B cell (primary cell): ENCODE data around the gene DLX3. TPM values are rescaled to one million over a fixed set of nuclear protein-coding genes. Genes with fewer than 3 reads are reported as not detected.

Experiments
- ATAC-seq: fragments of 200-7000 bp; cut with Tn5 transposase; one replicate; pipeline ENCODE4 v1.10.0; 2021; ENCODE audit warnings: low read depth, mild to moderate bottlenecking, moderate number of reproducible peaks, moderate library complexity
- CTCF ChIA-PET: fragments of 350-600 bp; sonication (Branson Sonifier 250); formaldehyde crosslinking; loops from one replicate; lab custom pipeline; 2021; ENCODE audit warnings: antibody characterized with exemption, inconsistent platforms; lab: Charles Lee
- POLR2A ChIA-PET: fragments of 350-600 bp; sonication (Branson Sonifier 250); formaldehyde crosslinking; loops from one replicate; lab custom pipeline; 2021; ENCODE audit warnings: antibody characterized with exemption; lab: Charles Lee
- DNase-seq: peaks from one replicate; pipeline ENCODE4 v3.0.0; 2013
- H2AFZ ChIP-seq: 2 replicates; pipeline ENCODE4 v1.6.1; 2012; ENCODE audit warnings: mild to moderate bottlenecking, low read depth, low read length; ENCODE audit not compliant: insufficient read depth, poor library complexity, severe bottlenecking
- H3K27ac ChIP-seq, 2 donors: 1 replicate in 1 of 2; 2 replicates in 1 of 2; pipeline ENCODE4 v1.5.1; 2012 to 2013; ENCODE audit warnings: low read length in 2 of 2, mild to moderate bottlenecking in 2 of 2, moderate library complexity in 1 of 2
- H3K27me3 ChIP-seq, 4 experiments: fragments of 200-600 bp in 1 of 4; sonication (generic) in 1 of 4; replicated peaks in 1 of 4; 1 replicate in 2 of 4; 2 replicates in 2 of 4; pipeline versions ENCODE4 v1.6.1 to v1.7.0; 2013 to 2016; ENCODE audit warnings: low read length in 3 of 4, mild to moderate bottlenecking in 2 of 4, mixed read lengths in 1 of 4, moderate library complexity in 1 of 4; ENCODE audit not compliant: insufficient read depth in 4 of 4, control insufficient read depth in 3 of 4; ENCODE audit errors: control extremely low read depth in 1 of 4
- H3K36me3 ChIP-seq, 2 experiments: replicated peaks in 1 of 2; 1 replicate in 1 of 2; 2 replicates in 1 of 2; pipeline versions ENCODE4 v1.6.1 to v1.7.1; 2013; ENCODE audit warnings: low read length in 1 of 2; ENCODE audit not compliant: insufficient read depth in 2 of 2, control insufficient read depth in 1 of 2; ENCODE audit errors: control extremely low read depth in 1 of 2, extremely low read depth in 1 of 2
- H3K4me1 ChIP-seq, 2 donors: fragments of 200-600 bp in 1 of 2; sonication (generic) in 1 of 2; 1 replicate in 1 of 2; 2 replicates in 1 of 2; pipeline versions ENCODE4 v1.5.1 to v1.6.1; 2013 to 2017; ENCODE audit warnings: low read length in 2 of 2; ENCODE audit not compliant: control insufficient read depth in 2 of 2, insufficient read depth in 2 of 2
- H3K4me2 ChIP-seq: replicated peaks from 2 replicates; pipeline ENCODE3; 2012; ENCODE audit warnings: mild to moderate bottlenecking, low read depth, low read length; ENCODE audit not compliant: poor library complexity, severe bottlenecking
- H3K4me3 ChIP-seq, 5 experiments: fragments of 200-600 bp in 1 of 5; sonication (generic) in 1 of 5; 1 replicate in 3 of 5; 2 replicates in 2 of 5; pipeline versions ENCODE4 v1.5.1 to v1.7.0; 2011 to 2016; ENCODE audit warnings: low read length in 4 of 5, mild to moderate bottlenecking in 4 of 5, low read depth in 2 of 5, control low read depth in 1 of 5, moderate library complexity in 1 of 5; ENCODE audit not compliant: insufficient read depth in 1 of 5; ENCODE audit errors: control extremely low read depth in 1 of 5, extremely low read depth in 1 of 5
- H3K79me2 ChIP-seq: fragments of 200-600 bp; sonication (generic); one replicate; pipeline ENCODE4 v1.6.0; 2016; ENCODE audit warnings: low read length; ENCODE audit not compliant: control insufficient read depth, insufficient read depth
- H3K9ac ChIP-seq: fragments of 200-600 bp; sonication (generic); 2 replicates; pipeline ENCODE4 v1.6.1; 2017; ENCODE audit warnings: mild to moderate bottlenecking, low read length, moderate library complexity
- H3K9me3 ChIP-seq, 3 donors: one replicate each; pipeline versions ENCODE4 v1.6.1 to v1.7.1; 2013; ENCODE audit warnings: low read length in 2 of 3; ENCODE audit not compliant: control insufficient read depth in 2 of 3, insufficient read depth in 1 of 3; ENCODE audit errors: control extremely low read depth in 1 of 3
- H4K20me1 ChIP-seq: 2 replicates; pipeline ENCODE4 v1.6.0; 2012; ENCODE audit warnings: mild to moderate bottlenecking, low read length; ENCODE audit not compliant: insufficient read depth, control insufficient read depth, poor library complexity, severe bottlenecking
- H3K27ac Mint-ChIP-seq: one replicate; pipeline ENCODE4 v1.8.0; 2021; ENCODE audit warnings: mixed read lengths
- H3K27me3 Mint-ChIP-seq: one replicate; pipeline ENCODE4 v1.8.0; 2021; ENCODE audit warnings: mixed read lengths
- H3K4me1 Mint-ChIP-seq: one replicate; pipeline ENCODE4 v1.8.0; 2021; ENCODE audit warnings: mixed read lengths
- H3K4me3 Mint-ChIP-seq: one replicate; pipeline ENCODE4 v1.8.0; 2021; ENCODE audit warnings: mixed read lengths
- H3K9me3 Mint-ChIP-seq: one replicate; pipeline ENCODE4 v1.8.0; 2022; ENCODE audit warnings: mixed read lengths; ENCODE audit not compliant: insufficient read depth
- CTCF ChIP-seq: fragments of 200-600 bp; IDR thresholded peaks from one replicate; pipeline ENCODE4 v1.8.0; 2022; ENCODE audit warnings: antibody characterized with exemption, mild to moderate bottlenecking
- EZH2 ChIP-seq: IDR thresholded peaks from 2 replicates; pipeline ENCODE4 v1.6.1; 2012; ENCODE audit warnings: borderline replicate concordance, low read depth, mild to moderate bottlenecking, moderate library complexity, low read length; ENCODE audit not compliant: insufficient read depth, poor library complexity, severe bottlenecking
- WGBS: methylation state at CpG from one replicate; pipeline ENCODE4 v1.1.5; 2013; ENCODE audit warnings: missing lambda C conversion rate; ENCODE audit not compliant: insufficient coverage; 5-methylcytosine and 5-hydroxymethylcytosine counted together
- intact Hi-C: fragments of 100-400 bp; cut with micrococcal nuclease; formaldehyde crosslinking; loops from one replicate; pipeline ENCODE4 v1.10.0; 2022
- polyA plus RNA-seq: library from polyadenylated mRNA; depleted of rRNA; stranded (reverse); fragments of >200 nt; gene quantifications from 2 replicates; pipeline ENCODE4 v1.2.3, GENCODE V29; 2012
- total RNA-seq, 2 donors: library from RNA; stranded (reverse); fragments of 120-200 nt in 1 of 2; gene quantifications; 1 replicate in 1 of 2; 2 replicates in 1 of 2; pipeline versions ENCODE4 v1.2.3 to v1.2.4, GENCODE V29; 2013 to 2022

The DLX3 gene
- total and polyA plus RNA-seq, 2 donors (not counting 1 experiment from before 2014, with no cell fraction given), result not detected

- no peak overlapping the region for H3K9ac ChIP-seq
- H3K36me3 ChIP-seq, result no peaks in the 10 kb centered on the region
- CTCF ChIA-PET, result no interaction called here
- Mint-ChIP-seq H3K9me3 (no peaks in the 10 kb centered on the region), H3K4me3 (no peak overlapping the region), H3K27me3 (peaks cover 58% of the 10 kb centered on the region), H3K27ac (no peak overlapping the region), H3K4me1 (no peaks in the 10 kb centered on the region)
- H3K79me2 ChIP-seq, result no peaks in the 10 kb centered on the region
- DNase-seq, result no peak
- no peak overlapping the region for H3K27ac ChIP-seq
- POLR2A ChIA-PET, result no interaction called here
- no peak for ATAC-seq
- H3K9me3 ChIP-seq, result no peaks in the 10 kb centered on the region
- H4K20me1 ChIP-seq, result no peaks in the 10 kb centered on the region
- TF ChIP-seq EZH2 (no peak), CTCF (no peak)
- intact Hi-C loops, result no loop called here
- 83% methylated on average over 9 of the region's 11 CpGs for WGBS
- H3K27me3 ChIP-seq, result peaks cover 0 to 34% (median 3%) of the 10 kb centered on the region in 4 experiments
- H2AFZ ChIP-seq, result no peak overlapping the region
- no peak overlapping the region for H3K4me2 ChIP-seq
- no peak overlapping the region for H3K4me3 ChIP-seq
- no peaks in the 10 kb centered on the region for H3K4me1 ChIP-seq
Observed at GRCh38 chr17:49946964-49947584, 48.0 kb downstream of the DLX3 start.

DNA sequence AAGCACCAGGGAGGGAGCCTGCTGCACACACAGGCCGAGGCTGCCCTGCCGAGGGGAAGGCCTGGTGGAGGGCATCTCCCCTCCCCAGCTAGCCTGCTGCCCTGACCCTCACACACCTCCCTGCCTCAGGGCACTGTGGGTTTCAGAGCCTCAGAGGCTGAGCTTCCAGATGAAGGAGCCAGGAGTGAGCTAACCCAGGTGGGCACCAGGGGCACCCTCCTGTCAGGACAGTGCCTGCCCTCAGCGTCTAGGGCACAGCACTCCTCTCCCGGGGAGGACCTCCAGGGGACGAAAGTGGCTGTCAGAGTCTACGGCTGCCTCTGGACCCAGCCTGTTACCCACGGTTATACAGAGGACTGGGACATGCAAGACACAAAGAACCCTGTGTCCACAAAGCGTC lies 48.8 kb downstream of the DLX3 start:
- ChIA-PET POLR2A (no interaction called here), CTCF (no interaction called here)
- TF ChIP-seq EZH2, result no peak
- TF ChIP-seq CTCF, result no peak
- DNase-seq, result no peak
- Mint-ChIP-seq H3K27ac (no peak overlapping the region), H3K4me1 (no peaks in the 10 kb centered on the region), H3K27me3 (peaks cover 54% of the 10 kb centered on the region), H3K9me3 (no peaks in the 10 kb centered on the region), H3K4me3 (no peak overlapping the region)
- no peak for ATAC-seq
- Histone ChIP-seq H3K4me2 (no peak overlapping the region), H3K9ac (no peak overlapping the region), H3K36me3 (no peaks in the 10 kb centered on the region), H3K79me2 (no peaks in the 10 kb centered on the region), H3K4me1 (no peaks in the 10 kb centered on the region), H2AFZ (no peak overlapping the region), H3K4me3 (no peak overlapping the region), H4K20me1 (no peaks in the 10 kb centered on the region), H3K9me3 (no peaks in the 10 kb centered on the region), H3K27ac (no peak overlapping the region), H3K27me3 (peaks cover 0 to 31% (median 3%) of the 10 kb centered on the region in 4 experiments)
- WGBS, result 83% methylated on average over 7 of the region's 8 CpGs
- intact Hi-C loops, result no loop called here
